ENCODE results near the gene RASGRF2. TPM values are rescaled to one million over a fixed set of nuclear protein-coding genes. Genes with fewer than 3 reads are reported as not detected.

RASGRF2 gene
- total RNA-seq, 1 donor = under 0.01 TPM

DNA sequence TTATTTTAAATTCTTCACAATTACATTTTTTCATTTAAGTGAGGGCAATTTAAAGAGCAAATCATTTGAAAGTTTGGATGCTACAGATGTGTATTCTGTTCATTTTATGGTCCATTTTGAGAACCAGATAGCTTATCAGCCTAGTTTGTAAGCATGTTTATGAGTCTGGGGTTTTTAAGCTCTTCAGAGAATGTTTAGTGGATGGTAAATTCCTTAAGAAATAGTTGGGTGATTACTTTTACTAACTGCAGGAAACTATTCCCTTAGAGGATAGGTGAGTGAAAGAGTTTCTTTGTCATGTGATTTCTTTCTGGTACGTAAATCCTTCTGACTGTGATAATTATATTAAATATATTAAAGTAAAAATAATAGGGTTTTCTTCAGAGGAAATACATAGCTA, 17.6 kb downstream of the RASGRF2 start:
- no peak for DNase-seq (ENCODE audit: low read depth in 2 of 3, low spot score in 2 of 3)

DNA sequence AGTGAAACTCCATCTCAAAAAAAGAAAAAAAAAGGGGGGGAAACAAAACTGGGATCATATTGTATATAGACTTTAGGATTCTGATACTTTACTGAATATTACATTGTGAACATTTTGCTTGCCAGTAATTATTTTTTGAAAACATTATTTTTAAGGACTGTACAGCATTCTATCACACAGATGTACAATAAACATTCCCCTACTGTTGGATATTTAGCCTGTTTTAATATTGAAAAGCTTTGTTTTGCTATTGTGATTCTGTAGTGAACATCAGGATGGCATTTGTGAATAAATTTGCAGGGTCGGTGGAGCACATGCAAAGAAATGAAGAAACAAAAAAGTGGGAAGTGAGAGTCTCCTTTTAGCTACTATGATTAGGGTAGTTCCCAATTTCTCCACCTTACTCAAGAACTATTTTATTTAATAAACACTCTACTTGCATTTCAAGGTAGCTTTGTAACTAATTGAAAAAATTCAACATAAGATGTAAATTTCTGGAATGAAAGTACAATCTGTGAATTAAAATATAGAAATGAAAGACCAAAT, 18.7 kb downstream of the RASGRF2 start:
- DNase-seq (ENCODE audit: low read depth in 2 of 3, low spot score in 2 of 3) = no peak

DNA sequence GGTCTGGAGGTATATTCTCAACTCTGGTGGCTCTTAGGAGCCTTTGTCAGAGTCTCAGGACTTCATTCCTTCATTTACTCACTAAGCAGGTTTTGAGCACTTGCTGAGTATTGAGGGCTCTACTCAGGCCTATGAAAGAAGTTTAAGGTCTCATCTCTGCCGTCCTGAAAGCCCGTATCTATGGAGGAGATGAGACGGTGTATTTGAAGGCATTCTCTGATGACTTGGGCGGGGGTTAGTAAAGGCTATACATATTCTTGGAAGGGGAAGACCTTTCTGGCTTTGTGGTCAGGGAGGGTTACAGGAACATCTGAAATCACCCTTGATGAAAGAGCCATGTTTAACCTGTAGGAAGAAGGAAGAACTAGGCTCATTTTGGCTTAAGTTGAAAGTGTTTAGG, 21.9 kb downstream of the RASGRF2 start:
- DNase-seq (ENCODE audit: low read depth in 2 of 3, low spot score in 2 of 3) = no peak

DNA sequence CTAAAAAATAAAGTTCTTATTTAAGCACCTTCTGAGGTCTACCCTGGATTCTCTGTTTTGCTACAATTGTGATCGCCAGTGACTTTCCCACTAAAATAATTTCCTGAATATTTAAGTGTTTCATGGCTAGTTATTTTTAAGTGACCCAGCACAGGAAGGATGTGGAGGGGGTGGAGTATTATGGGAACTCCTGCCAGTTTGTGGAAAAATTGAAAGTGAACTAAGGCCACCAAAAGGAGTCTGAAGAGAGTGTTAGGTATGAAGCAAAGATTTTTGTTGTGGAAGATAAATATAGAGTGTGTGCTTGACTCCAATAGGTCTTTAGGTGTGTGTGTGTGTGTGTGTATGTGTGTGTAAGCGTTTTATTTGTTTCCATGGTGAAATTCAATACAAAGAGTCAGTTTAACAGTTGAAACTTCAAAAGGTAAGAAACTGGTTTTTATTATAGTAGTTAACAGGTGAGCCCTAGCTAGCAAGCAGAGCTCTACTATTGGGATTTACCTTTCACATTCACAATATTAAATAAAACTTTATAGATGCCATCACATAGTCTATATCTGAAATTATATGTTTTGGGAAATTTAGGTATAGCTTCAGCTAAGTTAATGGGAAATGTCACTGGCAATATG, 25.6 kb downstream of the RASGRF2 start:
- DNase-seq (ENCODE audit: low read depth in 2 of 3, low spot score in 2 of 3) = no peak

DNA sequence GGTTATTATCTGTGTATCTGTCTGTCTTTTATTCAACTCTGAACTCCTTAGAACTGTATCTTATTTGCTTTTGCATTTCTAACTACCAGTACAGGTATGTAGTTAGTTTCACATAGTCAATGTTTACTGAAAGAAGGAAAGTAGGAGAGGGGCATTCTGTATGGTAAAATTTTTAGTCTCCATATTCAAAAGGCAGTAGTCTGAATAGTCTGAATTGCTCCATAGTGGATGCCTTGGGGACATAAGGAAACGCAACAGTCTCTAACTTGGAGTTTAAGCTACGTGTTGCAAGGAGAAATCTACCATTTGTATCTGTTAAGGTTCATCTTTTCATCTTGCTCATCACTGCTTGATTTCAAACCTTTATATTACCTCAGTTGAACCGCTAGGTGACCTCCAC, 26.2 kb downstream of the RASGRF2 start:
- no peak for DNase-seq (ENCODE audit: low read depth in 2 of 3, low spot score in 2 of 3)

DNA sequence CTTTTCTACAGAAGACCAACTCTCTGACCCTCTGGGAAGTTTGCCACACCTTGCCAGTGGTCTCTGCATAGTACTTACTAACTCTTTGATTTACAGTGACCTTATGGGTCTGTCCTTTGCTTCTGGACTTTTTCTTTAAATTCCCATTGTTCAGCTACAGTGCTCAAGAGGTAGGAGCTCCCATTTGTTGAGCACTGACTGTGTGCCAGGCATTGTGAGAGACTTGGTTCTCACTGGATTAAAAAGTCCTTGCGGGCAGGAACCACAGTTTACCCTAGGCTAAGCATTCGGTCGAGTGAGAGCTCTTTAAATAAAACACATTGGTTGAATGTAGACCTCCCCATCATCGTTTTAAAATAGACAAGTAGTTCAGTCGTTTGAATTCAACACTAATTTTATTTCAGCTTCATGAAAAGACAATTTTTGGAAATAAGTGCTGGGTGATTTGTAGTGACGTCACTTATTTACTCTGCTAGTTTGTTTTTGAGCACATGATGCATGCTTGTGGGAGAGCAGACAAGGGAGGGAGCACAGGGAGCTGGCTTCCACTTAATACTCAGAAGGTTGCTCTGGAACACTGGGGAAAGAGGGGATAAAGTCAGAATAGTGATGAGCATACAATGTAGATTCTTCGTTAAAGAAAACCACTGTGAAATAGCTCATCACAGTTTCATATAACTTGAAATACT, 27.1 kb downstream of the RASGRF2 start:
- DNase-seq (ENCODE audit: low read depth in 2 of 3, low spot score in 2 of 3) = no peak

DNA sequence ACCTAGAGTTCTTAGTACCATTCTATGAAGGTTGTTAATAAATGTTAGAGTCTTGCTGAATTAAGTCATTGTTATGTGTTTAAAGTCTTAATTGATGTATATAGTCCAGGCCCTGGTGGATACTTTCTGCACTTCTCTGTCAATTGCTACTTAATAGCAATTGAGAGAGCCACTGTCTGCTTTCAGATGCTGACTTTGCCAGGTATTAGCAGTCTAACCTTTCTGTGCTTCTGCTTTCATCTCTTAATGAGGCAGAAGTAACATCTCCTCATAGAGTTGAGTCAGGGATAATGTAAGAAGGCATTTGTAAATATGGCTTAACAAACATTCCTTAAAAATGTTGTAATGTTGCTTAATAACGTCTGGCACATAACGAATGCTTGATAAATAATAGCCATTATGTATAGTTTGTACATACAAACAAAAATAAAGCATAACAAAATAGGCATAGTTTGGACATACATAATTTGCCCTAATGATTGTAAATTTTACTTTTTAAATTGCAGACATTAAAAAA, 28.3 kb downstream of the RASGRF2 start:
- DNase-seq (ENCODE audit: low read depth in 2 of 3, low spot score in 2 of 3) = no peak

DNA sequence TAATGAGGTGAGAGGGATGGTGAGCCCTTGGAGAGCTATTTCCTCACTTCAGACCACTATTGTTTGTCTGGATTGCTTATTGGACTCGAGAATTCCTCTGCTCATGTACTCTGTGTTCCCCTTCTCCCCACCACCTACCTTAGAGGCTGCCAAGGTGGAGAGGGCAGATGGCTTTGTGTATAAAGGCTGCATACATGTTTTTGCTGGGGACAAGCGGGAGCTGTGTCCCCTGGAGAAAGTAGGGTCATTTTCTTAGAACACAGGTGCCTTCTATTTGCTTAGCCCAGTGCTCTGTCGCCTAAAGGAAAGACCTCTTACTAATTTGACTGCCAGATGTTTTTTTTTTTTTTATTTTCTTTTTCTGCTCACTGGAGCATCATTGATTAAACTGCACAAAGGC, 29.7 kb downstream of the RASGRF2 start:
- no peak for DNase-seq (ENCODE audit: low read depth in 2 of 3, low spot score in 2 of 3)

DNA sequence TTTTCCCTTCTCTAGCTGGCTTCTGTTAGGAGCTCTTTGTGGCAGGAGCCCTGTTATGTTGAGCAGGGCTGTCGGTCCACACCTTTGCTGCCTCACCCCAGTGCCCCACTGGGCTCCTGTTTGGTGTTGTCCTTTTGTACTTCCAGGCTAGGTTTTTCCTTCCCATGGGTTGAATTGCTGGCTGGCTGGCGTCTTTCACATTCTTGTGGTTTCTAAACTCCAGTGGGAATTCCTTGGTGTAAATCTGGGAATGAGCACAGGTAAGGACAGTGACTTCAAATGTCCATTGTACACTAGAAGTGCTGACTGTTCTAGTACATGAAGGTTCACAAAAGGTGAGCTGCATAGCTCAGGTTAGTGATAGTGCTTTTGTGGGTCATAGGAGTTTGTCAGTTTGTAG, 30.4 kb downstream of the RASGRF2 start:
- no peak for DNase-seq (ENCODE audit: low read depth in 2 of 3, low spot score in 2 of 3)

DNA sequence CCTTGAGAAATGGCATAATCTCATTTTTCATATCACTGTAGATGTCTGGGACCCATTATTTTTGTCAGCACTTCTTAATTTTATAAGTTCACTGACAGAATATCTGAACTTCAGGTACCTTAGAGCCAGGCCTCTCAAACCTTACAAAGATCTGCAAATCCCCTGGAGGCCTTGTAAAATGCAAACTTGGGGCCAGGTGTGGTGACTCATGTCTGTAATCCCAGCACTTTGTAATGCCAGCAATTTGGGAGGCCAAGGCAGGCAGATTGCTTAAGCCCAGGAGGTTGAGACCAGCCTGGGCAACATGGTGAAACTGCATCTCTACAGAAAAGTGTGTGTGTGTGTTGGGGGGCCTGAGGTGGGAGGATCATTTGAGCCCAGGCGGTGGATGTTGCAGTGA, 30.8 kb downstream of the RASGRF2 start:
- DNase-seq (ENCODE audit: low read depth in 2 of 3, low spot score in 2 of 3) = no peak

DNA sequence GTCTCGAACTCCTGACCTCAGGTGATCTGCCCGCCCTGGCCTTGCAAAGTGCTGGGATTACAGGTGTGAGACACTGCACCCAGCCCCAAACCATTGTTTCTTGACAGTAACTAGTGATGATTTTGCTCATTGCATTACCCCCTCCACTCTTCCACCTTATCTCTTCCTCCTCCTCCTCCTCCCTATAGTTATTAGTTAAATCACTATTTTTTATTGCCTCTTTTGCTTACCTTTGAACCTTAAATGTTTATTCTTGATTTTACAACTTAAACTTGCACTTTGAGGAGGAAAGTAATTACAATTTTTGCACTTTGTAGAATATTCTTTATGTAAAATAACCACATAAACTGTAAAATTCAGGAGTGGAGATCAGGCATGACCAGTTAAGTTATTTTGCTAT, 35.7 kb downstream of the RASGRF2 start:
- no peak for DNase-seq (ENCODE audit: low read depth in 2 of 3, low spot score in 2 of 3)

DNA sequence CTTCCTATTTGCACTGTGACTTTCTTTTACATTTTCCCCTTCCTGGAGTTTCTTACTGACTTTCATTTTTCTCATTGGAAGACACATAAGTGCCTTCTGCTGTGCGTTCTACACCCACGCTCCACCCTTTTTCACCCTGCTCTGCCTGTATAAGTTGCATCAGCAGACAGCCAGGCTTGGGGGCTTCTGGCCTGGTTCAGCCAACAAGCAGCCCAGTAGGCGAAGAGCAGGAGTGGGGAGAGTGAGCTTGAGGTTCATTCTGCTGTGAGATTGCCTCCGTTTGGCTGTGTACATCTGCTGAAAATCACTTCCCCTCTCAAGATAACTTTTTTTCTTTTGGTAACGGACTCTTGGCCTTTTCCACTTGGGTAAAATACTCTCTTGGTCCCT, 38.4 kb downstream of the RASGRF2 start:
- peak in 1 of 3 donors; percentile 8 for DNase-seq (ENCODE audit: low read depth in 2 of 3, low spot score in 2 of 3)

DNA sequence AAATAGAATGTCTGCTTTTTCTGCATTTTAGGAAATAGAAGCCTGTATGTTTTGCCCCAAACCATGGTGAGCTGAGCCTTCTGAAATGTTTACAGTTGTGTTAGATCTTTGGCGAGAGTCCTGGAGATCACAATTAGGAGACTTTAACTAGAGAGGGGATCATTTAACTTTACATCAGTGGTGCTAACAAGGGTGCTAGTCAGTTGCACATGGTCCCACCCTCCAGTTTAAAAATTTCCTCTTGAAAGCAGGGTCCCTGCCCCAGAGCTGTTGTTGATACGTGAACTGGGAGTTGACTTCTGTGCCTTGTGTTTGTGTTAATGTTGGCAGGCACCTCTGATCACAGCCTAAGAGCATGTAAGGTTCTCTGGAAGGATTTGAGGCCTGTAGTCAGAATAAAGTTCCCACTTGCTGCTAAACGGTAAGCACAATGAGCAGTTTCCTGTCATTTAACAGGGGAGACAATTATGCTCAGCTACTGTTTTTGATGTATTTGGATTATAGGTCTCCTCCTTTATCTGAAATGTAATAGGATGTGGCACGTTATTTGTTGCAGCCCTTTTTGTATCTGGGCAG, 43.7 kb downstream of the RASGRF2 start:
- DNase-seq (ENCODE audit: low read depth in 2 of 3, low spot score in 2 of 3) = no peak

DNA sequence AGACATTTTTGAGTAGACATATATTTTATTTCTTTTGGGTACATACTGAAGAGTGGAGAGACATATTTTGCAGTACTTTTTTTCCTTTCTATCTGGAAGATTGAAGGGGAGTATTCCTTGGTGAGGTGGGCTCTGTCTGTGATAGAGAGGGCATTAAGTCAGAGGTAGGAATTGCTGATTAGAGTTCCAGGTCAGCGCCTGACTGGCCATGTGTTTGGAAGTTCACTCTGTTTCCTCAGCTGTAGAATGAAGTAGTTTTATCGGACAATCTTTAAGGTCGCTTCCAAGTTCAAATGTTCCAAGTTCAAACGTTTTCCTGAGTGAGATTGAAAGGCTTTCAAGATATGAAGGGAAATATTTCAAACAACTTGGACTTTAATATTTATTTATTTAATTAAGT, 45.5 kb downstream of the RASGRF2 start:
- no peak for DNase-seq (ENCODE audit: low read depth in 2 of 3, low spot score in 2 of 3)

DNA sequence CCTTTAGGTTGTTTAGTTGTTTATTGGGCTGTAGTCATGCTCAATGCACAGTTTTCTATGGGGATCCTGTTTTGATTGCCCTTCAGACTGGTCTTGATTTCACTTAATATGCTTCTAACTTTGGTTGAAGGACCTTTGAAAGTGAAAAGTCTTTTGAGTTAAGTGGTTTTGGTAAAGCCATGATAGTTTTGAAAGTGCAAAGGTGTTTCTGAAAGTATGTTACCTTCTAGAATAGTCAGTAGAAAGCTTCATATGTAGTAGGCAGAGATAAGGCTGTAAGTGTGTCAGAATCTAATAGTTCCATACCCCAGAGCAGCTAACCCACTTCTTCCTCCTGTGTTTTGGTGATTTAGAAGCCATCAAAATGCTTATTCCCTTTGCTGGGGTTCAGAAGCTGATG, 46.1 kb downstream of the RASGRF2 start:
- DNase-seq (ENCODE audit: low read depth in 2 of 3, low spot score in 2 of 3) = no peak

DNA sequence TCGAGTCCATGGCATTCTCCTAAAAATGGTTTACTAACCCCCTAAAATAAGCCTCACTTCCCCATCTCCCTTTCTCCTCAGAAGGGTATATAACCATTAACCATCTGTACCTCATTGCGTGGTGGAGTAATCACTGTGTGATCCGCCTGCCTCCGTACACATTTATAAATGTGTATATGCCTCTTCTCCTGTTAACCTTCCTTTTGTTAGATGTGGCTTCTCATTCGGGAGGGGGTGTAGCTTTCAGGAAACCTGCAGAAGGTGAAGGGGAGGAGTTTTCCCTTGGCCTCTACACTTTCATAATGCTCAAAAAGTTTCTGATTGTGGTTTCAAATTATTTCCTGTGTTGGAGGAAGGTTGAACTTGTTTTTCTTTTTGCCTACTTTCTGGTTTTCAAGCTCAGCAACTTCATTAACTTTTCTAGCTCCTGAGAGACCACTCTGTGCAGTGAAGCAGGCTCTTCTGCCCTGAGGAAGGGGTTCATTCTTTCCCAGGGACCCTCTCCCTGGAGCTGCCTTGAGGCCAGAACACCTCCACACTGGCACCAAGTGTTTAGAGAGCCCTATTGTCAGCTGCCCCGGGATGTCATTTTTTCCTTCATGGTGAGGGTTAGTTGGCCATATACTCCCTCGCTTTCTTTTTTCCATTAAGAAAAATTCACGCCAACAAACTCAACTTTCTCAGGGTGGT, 46.9 kb downstream of the RASGRF2 start:
- peak; percentile 2 to 53 (median 48) for DNase-seq (ENCODE audit: low read depth in 2 of 3, low spot score in 2 of 3)

DNA sequence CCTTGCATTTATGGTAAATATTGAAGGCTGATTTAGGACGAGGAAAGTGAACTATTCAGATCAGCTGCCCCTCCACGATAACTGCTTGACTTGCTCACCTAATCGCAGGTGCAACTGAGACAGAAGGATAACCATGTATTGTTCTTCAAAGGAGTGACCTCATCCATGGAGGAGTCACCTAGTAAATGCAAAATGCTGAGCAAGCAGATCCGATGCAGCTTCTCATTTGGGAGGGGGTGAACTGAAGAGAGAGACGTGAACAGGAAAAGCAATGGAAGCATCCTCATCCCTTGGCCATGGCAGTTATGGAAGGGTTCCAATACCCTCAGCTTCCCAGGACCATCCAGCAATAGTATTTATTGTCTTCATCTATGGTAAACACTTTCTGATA, 47.5 kb downstream of the RASGRF2 start:
- no peak for DNase-seq (ENCODE audit: low read depth in 2 of 3, low spot score in 2 of 3)

DNA sequence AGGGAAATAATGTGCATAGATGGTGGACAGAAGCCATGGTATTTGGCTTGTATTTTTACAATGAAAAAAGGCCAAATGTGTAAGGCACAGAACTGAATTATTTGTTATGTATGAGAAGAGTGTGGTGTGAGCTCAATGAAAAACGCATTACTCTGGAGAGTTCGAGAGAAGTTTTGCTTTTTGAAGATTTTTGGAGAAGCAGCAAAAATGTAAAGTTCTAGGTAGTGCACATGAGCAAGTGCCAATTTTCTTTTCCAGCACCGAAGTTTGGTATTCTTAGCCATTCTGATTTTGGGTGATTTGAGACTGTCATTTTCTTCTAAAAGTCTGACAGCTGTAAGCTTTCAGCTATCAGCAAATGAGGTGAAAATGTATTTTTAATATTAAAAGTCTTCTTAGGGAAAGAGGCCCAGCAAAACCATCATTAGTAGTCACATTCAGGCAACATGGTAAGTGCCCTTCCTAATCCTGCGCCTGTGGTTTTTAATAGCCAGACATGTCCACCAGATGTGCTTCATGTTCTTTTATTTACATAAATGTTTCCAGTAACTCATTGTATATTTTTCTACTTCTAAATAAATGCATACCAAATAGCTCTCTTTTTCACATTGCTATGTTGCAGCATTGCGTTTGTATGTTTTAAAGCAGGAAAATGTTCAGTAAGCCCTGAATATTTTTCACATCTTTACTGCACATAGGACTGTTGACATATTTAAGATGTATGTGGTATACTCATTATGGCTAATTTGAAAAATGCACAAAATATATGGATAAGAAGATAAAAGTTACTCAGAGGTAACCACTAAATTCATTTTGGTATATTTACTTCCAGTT, 50.4 kb downstream of the RASGRF2 start:
- DNase-seq (ENCODE audit: low read depth in 2 of 3, low spot score in 2 of 3) = no peak

DNA sequence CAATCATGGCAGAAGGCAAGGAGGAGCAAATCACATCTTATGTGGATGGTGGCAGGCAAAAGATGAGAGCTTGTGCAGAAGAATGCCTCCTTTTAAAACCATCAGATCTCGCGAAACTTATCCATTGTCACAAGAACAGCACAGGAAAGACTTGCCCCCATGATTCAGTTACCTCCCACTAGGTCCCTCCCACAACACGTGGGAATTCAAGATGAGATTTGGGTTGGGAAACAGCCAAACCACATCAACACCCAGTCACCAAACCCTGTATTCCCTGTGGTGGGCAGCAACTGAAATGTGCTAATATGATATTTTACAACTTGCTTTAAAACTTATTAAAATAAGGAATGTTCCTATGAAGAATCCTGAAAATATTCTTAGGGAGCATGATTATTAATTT, 54.2 kb downstream of the RASGRF2 start:
- DNase-seq (ENCODE audit: low read depth in 2 of 3, low spot score in 2 of 3) = no peak

DNA sequence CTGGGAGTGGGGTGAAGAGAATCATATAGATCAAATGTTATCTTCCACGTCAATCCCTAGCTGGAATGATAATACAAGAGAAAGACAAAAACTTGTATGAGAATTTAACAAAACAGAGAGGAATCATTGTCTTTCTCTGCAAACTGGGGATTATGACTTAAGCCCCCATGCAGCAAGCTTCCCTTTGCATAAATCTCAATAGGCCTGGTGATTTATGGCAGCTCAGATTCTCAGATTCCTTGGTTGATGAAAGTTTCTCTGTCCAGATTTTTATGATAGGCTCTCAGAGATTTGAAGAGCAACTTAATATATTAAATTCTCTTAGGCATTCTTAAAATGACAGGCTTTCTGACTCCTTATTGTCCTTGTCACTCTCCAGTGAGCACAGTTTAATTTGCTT, 56.0 kb downstream of the RASGRF2 start:
- DNase-seq (ENCODE audit: low read depth in 2 of 3, low spot score in 2 of 3) = no peak
